ENCODE measurements around the gene SLC6A19. TPM values are rescaled to one million over a fixed set of nuclear protein-coding genes. Genes with fewer than 3 reads are reported as not detected.

SLC6A19 gene
- total RNA-seq, 2 donors from 2014 or later = not detected

GRCh38 chr5:1212271-1212670 lies 10.9 kb downstream of the SLC6A19 start:
- Histone ChIP-seq H3K9me3 (peaks cover 0 to 4% of the 10 kb centered on the region in 2 donors), H3K4me1 (no peaks in the 10 kb centered on the region), H3K4me3 (no peak overlapping the region), H3K27ac (no peak overlapping the region), H3K27me3 (no peaks in the 10 kb centered on the region), H3K36me3 (no peaks in the 10 kb centered on the region)
- DNase-seq (ENCODE audit: low spot score) = no peak
- no peak for TF ChIP-seq CTCF (IDR thresholded peaks at IDR 0.05)

- Histone ChIP-seq H3K27me3 (no peaks in the 10 kb centered on the region), H3K9me3 (peaks cover 0 to 4% of the 10 kb centered on the region in 2 donors), H3K36me3 (no peaks in the 10 kb centered on the region), H3K4me3 (no peak overlapping the region), H3K27ac (no peak overlapping the region), H3K4me1 (no peaks in the 10 kb centered on the region)
- no peak for DNase-seq (ENCODE audit: low spot score)
- TF ChIP-seq CTCF (IDR thresholded peaks at IDR 0.05) = no peak
These were observed 11.5 kb downstream of the SLC6A19 start for GRCh38 chr5:1212881-1213280.

GRCh38 chr5:1213508-1214162 lies 12.2 kb downstream of the SLC6A19 start:
- H3K36me3 ChIP-seq = no peaks in the 10 kb centered on the region
- no peak overlapping the region for H3K27ac ChIP-seq
- no peaks in the 10 kb centered on the region for H3K4me1 ChIP-seq
- peaks cover 0 to 4% of the 10 kb centered on the region in 2 donors for H3K9me3 ChIP-seq
- no peaks in the 10 kb centered on the region for H3K27me3 ChIP-seq
- H3K4me3 ChIP-seq = no peak overlapping the region
- no peak for DNase-seq (ENCODE audit: low spot score)
- no peak for TF ChIP-seq CTCF (IDR thresholded peaks at IDR 0.05)

GRCh38 chr5:1214163-1214935 lies 13.0 kb downstream of the SLC6A19 start:
- Histone ChIP-seq H3K36me3 (no peaks in the 10 kb centered on the region), H3K27me3 (no peaks in the 10 kb centered on the region), H3K9me3 (peaks cover 0 to 4% of the 10 kb centered on the region in 2 donors), H3K4me1 (no peaks in the 10 kb centered on the region), H3K4me3 (no peak overlapping the region), H3K27ac (no peak overlapping the region)
- no peak for TF ChIP-seq CTCF (IDR thresholded peaks at IDR 0.05)
- no peak for DNase-seq (ENCODE audit: low spot score)

- H3K27me3 ChIP-seq = no peaks in the 10 kb centered on the region
- no peak for TF ChIP-seq CTCF (IDR thresholded peaks at IDR 0.05)
- DNase-seq (ENCODE audit: low spot score) = no peak
- H3K27ac ChIP-seq = no peak overlapping the region
- H3K4me3 ChIP-seq = no peak overlapping the region
- H3K36me3 ChIP-seq = no peaks in the 10 kb centered on the region
- peaks cover 0 to 4% of the 10 kb centered on the region in 2 donors for H3K9me3 ChIP-seq
- no peaks in the 10 kb centered on the region for H3K4me1 ChIP-seq
These were observed 13.5 kb downstream of the SLC6A19 start for GRCh38 chr5:1214936-1215220.

Measured in right atrium auricular region (tissue), 2 donors.